ENCODE results near the gene INO80D.

- TF ChIP-seq, protein P1, sequence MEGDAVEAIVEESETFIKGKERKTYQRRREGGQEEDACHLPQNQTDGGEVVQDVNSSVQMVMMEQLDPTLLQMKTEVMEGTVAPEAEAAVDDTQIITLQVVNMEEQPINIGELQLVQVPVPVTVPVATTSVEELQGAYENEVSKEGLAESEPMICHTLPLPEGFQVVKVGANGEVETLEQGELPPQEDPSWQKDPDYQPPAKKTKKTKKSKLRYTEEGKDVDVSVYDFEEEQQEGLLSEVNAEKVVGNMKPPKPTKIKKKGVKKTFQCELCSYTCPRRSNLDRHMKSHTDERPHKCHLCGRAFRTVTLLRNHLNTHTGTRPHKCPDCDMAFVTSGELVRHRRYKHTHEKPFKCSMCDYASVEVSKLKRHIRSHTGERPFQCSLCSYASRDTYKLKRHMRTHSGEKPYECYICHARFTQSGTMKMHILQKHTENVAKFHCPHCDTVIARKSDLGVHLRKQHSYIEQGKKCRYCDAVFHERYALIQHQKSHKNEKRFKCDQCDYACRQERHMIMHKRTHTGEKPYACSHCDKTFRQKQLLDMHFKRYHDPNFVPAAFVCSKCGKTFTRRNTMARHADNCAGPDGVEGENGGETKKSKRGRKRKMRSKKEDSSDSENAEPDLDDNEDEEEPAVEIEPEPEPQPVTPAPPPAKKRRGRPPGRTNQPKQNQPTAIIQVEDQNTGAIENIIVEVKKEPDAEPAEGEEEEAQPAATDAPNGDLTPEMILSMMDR (conservative IDR thresholded peaks at IDR 0.05; ENCODE audit: low read depth, low read length): no peak
- TF ChIP-seq EZH2phosphoT487 (IDR thresholded peaks at IDR 0.05; ENCODE audit: borderline replicate concordance, low read length): no peak
These were observed 103.1 kb downstream of the INO80D start for GRCh38 chr2:205982776-205983327.
